Cardiac fibroblast (primary cell): ENCODE results near the gene RAB26.
"Not testable (repeated sequence)": the region's sequence is repeated elsewhere in the genome, so short reads cannot be mapped to it uniquely, and the experiment has no call there.

Experiments used
- DNase-seq, 2 donors: peaks; one replicate each; pipeline versions ENCODE4 v3.0.0 to v3.0.0-alpha.2; 2010; ENCODE audit warnings: low read depth in 2 of 2
- H3K4me3 ChIP-seq, 2 donors: replicated peaks in 1 of 2; 1 replicate in 1 of 2; 2 replicates in 1 of 2; pipeline ENCODE4 v1.5.1; 2011; ENCODE audit warnings: low read depth in 2 of 2, low read length in 2 of 2, mild to moderate bottlenecking in 2 of 2, moderate library complexity in 1 of 2
- TF ChIP-seq, protein P1 (sequence below): IDR thresholded peaks from one replicate; pipeline ENCODE4 v1.5.1; 2011; ENCODE audit warnings: low read depth, mild to moderate bottlenecking, low read length, inconsistent platforms

RAB26 gene

GRCh38 chr16:2147981-2148671 lies at the start of gene RAB26:
TSS of gene RAB26 (plus strand) at chr16:2148625. CDS start at chr16:2148784, 159 bp downstream.
- peak; percentile 39 to 72 for DNase-seq
- H3K4me3 ChIP-seq: peak within 1 kb of the TSS; percentile 33 to 39
- TF ChIP-seq, protein P1, sequence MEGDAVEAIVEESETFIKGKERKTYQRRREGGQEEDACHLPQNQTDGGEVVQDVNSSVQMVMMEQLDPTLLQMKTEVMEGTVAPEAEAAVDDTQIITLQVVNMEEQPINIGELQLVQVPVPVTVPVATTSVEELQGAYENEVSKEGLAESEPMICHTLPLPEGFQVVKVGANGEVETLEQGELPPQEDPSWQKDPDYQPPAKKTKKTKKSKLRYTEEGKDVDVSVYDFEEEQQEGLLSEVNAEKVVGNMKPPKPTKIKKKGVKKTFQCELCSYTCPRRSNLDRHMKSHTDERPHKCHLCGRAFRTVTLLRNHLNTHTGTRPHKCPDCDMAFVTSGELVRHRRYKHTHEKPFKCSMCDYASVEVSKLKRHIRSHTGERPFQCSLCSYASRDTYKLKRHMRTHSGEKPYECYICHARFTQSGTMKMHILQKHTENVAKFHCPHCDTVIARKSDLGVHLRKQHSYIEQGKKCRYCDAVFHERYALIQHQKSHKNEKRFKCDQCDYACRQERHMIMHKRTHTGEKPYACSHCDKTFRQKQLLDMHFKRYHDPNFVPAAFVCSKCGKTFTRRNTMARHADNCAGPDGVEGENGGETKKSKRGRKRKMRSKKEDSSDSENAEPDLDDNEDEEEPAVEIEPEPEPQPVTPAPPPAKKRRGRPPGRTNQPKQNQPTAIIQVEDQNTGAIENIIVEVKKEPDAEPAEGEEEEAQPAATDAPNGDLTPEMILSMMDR: no peak

DNA sequence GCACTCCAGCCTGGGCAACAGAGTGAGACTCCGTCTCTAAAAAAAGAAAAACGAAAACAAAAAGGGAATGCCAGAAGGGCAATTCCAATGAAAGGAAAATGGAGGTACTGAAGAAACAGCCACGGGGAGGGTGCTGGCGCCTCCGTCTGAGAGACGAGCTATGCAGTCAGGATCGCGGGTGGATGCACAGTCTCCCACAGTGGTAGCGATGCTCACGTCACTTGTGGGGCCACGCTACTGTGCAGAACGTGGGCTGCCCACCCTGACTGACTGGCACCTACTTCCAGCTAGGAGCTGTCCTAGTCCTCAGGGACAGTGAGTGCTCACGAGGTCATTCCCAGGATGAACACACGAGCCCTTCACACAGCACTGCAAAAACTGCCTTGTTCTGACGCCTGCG lies 46.8 kb upstream of the RAB26 start:
- not testable (repeated sequence) for DNase-seq, H3K4me3 ChIP-seq

GRCh38 chr16:2102471-2102870 lies 46.0 kb upstream of the RAB26 start:
- H3K4me3 ChIP-seq: no peak overlapping the region
- TF ChIP-seq, protein P1: no peak
- no peak for DNase-seq

DNA sequence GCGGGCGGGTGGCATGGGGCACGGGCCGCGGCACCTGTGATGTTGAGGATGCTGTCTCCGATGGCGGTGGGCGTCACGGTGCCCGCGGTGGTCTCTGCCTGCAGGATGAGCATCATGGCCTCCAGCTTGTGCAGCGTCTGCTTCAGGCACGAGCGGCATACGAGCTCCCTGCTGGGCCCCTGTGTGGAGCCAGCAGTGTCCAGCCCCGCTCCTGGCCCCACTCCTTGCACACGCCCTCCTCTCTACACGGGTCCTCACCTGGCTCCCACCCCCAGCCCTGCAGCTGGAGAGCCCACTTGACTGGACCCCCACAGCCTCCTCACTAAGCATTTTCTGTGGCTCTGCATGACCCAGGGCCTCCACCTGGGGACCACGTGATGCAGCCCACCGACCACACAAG lies 44.0 kb upstream of the RAB26 start:
- H3K4me3 ChIP-seq, DNase-seq: not testable (repeated sequence)

DNA sequence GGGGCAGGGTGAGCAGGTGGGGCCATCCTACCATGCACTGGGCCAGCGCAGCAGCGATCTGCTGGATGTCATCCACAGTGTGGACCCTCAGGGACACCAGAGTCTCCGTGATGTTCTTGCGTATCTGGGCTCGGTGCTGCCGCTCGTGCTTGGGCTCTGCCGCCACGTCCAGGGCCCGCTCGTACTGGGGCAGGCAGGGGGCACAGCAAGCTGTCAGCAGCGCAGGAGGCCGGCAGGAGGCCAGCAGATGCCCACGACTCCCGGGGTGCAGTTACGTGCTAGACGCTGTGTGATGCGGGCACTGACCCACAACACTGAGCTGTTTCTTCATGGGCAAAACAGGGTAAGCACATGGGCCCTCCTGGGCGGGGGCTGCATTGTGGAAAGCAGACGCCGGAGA lies 43.1 kb upstream of the RAB26 start:
- DNase-seq, H3K4me3 ChIP-seq: not testable (repeated sequence)

DNA sequence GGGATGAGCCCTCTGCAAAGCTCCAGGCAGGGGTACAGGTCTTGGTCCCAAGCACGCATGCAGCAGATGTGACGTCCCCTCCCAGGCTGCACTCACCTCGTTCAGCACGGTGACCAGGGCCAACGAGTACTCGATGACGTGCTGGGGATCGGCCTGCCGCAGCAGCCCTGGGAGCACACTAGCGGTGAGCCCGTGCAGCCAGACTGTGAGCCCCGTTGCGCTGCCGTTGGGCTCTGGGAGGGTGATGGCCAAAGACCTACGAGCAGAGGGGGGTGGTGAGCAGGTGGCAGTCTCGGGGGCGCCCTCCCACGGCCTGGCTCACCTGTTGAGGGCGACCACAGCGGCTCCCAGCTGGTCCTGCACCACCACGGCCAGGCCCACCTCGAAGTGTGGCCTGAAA lies 42.7 kb upstream of the RAB26 start:
- not testable (repeated sequence) for DNase-seq

DNA sequence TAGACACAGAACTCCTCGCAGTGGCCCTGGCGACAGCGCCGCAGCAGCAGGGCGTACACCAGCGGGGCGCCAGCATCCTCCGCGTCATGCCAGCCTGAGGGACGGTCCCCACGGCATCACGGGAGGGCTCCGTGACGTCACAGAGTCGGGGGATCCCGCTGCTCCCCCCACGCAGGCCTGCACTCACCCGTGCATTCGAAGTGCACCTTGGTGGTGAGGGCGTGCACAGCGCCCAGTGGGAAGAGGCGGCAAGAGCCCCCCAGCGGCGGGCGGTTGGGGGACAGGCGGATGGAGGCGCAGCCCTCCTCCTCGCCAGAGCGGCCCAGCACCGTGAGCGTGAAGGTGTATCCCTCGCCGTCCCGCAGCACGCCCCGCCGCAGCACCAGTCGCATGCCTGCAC lies 42.2 kb upstream of the RAB26 start:
- DNase-seq: not testable (repeated sequence)

More for the DNA sequence above, 42.7 kb upstream of the RAB26 start:
- H3K4me3 ChIP-seq: not testable (repeated sequence)

DNA sequence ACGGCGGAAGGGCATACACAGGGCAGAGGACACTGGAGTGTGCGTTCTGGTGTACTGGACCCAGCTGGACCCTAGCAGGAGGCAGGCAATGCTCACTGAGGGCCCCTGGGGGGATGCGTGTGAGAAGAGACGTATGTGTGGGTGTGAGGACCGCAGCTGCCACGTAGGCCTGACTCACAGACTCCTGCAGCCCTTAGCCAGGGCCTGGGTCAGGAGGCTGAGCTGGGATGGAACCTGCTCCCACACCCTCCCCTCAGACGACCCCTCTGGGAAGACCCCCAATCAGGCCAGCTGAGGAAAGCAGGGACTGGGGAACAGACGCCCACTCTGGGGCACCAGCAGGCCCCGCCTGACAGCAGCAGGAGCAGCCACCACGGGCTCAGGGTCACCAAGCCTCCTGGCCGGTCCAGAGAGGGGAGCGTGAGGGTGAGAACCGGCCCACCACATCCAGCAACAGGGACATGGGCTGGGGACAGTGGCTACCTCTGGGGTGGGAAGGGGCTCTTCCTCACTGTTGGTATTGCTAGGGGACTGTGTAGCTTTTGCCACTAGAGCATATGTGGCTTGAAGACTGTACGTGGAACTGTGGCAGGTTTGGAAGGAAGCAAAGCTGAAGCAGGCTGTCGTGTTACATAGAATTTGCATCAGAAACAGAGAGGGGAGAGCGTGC lies 41.2 kb upstream of the RAB26 start:
- DNase-seq: peak; percentile 72 to 91
- H3K4me3 ChIP-seq: not testable (repeated sequence)

More for the DNA sequence above, 42.2 kb upstream of the RAB26 start:
- not testable (repeated sequence) for H3K4me3 ChIP-seq

DNA sequence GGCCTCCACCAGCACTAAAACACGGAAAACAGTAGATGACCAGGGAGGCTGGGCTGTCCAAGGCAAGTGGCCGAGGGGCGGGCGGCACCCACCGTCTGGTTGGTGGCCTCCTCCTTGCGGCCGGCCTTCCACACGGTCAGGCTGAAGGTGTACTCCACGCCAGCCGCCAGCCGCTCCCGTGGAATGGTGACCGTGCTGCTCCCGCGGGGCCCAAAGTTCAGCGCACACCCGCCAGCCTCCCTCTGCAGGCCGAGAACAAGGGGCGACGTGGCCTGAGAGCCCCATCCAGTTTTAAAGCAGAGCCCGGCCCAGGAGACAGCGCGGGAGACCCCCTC lies 40.7 kb upstream of the RAB26 start:
- not testable (repeated sequence) for H3K4me3 ChIP-seq, DNase-seq

DNA sequence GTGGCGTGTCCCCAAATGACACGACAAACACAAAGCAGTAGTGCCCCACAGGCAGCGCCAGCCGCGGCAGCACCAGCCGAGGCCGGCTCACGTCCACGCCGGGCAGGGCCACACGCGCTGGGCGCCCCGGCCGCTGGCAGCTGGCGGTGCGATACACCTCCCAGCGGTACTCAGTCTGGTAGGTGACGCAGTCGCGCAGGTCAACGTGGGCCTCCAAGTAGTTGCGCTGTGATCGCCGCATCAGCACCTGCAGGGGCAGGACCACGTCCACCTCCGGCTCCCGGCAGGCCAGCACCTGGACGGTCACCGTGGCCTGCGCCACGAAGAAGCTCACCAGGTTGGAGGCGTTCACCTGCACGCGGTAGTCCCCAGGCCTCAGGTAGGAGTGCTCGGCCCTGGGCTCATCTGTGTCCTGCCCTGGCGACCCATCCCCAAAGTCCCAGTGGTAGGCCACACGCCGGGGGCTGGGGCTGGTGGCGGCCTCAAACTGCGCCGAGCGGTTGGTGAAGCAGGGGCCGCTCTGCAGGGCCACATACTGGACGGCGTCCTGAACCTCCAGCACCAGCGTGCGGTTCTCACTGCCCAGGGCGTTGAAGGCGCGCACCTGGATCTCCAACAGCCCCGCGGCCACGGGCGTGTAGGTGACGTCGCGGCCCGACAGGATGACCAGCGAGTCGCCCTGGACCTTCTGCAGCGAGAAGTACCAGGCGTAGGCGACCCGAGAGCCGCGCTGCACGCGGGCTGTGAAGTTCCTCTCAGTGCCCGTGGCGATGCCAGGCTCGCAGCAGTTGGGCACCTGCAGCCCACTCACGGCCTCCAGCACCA lies 39.8 kb upstream of the RAB26 start:
- H3K4me3 ChIP-seq: not testable (repeated sequence)

GRCh38 chr16:2109271-2109580 lies 39.2 kb upstream of the RAB26 start:
- DNase-seq, H3K4me3 ChIP-seq: not testable (repeated sequence)

More for the DNA sequence above, 39.8 kb upstream of the RAB26 start:
- DNase-seq: not testable (repeated sequence)

GRCh38 chr16:2109872-2110271 lies 38.6 kb upstream of the RAB26 start:
- H3K4me3 ChIP-seq: not testable (repeated sequence)

DNA sequence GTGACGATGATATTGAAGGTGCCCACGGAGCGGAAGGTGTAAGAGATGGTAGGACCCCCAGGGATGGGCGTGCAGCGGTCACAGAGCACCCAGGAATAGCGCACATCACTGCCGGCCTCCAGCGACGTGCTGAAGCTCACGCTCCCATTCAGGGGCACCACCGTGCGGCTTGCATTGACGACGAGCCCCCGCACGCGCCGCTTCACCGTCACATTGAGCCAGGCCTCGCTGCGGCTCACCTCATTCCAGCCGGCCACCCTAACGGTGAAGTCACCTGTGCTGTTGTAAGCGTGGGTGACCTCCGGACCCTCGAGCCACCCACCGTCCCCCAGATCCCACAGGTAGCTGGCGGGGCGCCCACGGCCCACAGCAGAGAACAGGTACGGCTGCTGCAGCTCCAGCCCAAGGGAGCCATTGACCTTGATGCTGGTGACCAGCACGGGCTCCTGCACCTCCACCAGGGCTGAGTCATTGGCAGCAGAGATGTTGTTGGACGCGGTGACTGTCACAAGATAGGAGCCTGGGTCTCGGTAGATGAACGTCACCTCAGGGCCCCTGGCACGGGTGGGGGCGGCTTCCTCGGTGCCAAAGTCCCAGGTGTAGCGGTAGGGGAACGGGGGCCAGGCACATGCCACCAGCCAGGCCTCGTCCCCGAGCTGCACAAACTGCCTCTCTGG lies 38.0 kb upstream of the RAB26 start:
- not testable (repeated sequence) for DNase-seq, H3K4me3 ChIP-seq

More at GRCh38 chr16:2109872-2110271, 38.6 kb upstream of the RAB26 start:
- DNase-seq: not testable (repeated sequence)

DNA sequence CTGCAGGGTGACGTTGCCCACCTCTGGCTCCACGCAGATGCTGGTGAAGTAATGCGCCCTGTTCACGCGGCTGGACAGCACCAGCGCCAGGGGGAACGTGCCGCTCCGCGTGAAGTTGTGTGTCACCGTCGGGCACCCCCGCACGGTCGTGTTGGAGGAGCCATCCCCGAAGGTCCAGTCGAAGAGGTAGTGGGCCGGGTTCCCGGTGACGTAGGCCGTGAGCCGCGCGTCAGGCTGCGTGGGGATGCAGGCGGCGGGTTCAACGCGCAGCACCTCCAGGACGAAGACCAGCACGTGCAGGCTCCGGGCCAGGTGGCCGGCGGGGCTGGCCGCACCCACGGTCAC lies 37.4 kb upstream of the RAB26 start:
- not testable (repeated sequence) for H3K4me3 ChIP-seq, DNase-seq
